GM12872 (cell line): ENCODE results near the gene CLEC2L.

Experiments used
- CTCF ChIP-seq: IDR thresholded peaks from 3 replicates; pipeline ENCODE4 v1.5.1; 2011; ENCODE audit warnings: low read depth, mild to moderate bottlenecking, low read length, moderate library complexity; ENCODE audit not compliant: insufficient read depth

Gene CLEC2L

DNA sequence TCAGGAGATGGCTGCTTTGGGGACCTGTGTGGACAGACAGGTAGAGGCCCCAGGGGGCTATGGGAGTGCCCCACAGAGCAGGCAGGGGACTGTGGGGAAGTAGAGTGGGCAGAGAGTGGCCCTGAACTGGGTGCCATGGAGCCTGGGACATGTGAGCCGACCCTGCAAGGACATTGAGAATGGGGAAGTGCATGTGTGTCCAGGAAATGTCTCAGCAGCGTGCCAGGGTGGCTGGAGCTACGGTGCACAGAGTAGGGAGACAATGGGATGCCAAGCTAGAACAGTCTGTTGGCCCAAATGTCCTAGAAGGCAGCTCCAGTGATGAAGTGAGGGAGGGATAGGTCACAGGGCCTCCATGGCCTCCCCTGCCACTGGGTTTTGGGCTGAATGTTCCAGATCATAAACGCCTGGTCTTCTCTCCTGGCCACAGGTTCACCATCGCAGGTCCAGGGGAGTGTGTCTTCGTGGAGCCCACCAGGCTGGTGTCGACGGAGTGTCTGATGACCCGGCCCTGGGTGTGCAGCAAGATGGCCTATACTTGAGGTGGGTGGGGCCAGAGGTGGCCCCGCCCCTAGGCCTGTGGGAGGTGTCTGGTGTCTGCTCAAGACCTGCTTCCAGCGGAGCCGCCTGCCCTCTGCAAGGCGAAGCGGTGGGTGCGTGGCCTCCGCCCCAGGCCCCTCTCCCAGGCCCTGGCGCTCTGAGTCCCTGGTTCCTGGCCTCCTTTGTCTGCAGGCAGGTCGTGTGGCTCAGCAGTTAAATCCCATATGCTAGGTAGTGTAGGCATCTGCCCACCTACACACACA is 20.5 kb downstream of the CLEC2L start:
- TF ChIP-seq CTCF: no peak

- TF ChIP-seq CTCF: no peak
These were observed 21.2 kb downstream of the CLEC2L start for GRCh38 chr7:139544645-139545044.

- no peak for TF ChIP-seq CTCF
These were observed 25.0 kb downstream of the CLEC2L start for GRCh38 chr7:139548302-139549028.

- TF ChIP-seq CTCF: no peak
These were observed 34.5 kb downstream of the CLEC2L start for GRCh38 chr7:139557857-139558581.

DNA sequence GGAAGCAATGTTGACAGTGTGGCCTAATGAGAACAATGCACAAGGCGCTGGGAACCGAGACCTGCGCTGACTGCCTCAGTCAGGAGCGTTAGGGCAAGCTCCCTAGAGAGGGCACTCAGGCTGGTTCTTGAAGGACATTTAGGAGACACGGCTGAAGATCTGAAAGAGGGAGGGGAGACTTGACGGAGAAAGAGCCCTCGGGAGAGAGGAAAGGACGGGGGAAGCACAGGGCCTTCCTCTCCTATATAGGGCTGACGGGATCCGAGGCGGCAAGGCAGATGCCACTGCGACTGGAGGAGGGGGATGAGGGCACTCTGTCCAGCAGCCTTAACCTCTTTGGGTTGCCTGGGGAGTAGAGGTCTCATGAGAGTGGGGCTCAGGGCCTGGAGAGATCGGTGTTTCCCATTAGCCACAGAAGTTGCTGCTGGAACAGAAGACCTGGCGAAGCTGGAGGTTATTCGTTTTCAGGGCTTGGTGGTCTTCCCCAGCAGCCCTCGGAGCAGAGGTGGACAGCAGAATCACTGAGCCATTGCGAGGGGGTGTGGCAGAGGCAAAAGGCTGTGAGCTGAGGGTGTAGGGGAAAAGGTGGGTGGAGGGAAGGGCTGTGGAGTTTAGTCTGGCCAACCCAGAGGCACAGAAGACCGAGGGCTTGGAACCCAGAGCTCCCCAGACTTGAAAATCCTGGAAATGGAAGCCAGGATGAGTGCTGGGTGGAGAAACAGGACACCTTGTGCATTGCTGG is 36.0 kb downstream of the CLEC2L start:
- TF ChIP-seq CTCF: no peak

- TF ChIP-seq CTCF: no peak
These were observed 36.7 kb downstream of the CLEC2L start for GRCh38 chr7:139560199-139560598.
